Stimulated activated CD4-positive, alpha-beta T cell treated with anti-CD3 and anti-CD28 coated beads, Interleukin-2, amount 100 ng/mL, for 24 hours (primary cell): ENCODE data around the gene DEPDC4.
"Not testable (repeated sequence)": the region's sequence is repeated elsewhere in the genome, so short reads cannot be mapped to it uniquely, and the experiment has no call there.

Experiments used
- DNase-seq, 2 donors: peaks; one replicate each; pipeline ENCODE4 v3.0.0-alpha.2; 2020

The DEPDC4 gene

DNA sequence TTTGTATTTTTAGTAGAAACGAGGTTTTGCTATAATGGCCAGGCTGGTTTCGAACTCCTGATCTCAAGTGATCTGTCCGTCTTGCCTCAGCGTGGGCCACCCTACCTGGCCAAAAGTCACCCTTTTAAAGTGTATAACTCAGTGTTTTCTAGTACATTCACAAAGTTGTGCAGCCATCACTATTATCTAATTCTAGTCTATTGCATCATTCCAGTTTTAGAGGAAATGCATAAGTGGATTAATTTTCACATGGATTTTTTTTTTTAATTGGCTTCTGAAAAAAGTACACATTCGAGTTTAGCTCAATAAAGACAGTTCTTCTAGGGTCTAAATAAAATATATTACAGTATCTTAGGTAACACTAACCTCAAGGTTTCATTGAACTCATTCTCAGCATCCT is 3.7 kb downstream of the DEPDC4 start:
- DNase-seq: no peak

- DNase-seq: no peak
Observed at GRCh38 chr12:100258127-100258526, 8.8 kb downstream of the DEPDC4 start.

GRCh38 chr12:100254876-100255275 is 12.0 kb downstream of the DEPDC4 start:
- no peak for DNase-seq

DNA sequence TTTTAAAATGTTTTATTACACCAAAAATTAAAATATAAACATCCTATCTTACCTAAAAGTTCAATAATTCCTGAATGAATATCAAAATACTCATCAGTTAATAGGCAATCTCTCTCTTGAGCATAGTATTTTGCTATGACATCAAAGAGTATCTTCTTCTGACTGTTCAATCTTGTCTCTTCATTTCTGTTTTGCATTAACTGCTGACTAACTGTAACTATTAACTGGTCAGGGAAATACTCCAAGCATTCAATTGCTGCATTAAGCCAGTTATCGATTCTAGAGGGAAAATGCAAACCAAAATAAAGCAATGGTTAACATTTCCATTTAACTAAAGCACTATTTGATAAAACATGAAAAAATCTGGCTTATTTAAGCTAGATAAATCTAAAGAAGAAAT is 13.4 kb downstream of the DEPDC4 start:
- DNase-seq: no peak

GRCh38 chr12:100251917-100252316 is 15.0 kb downstream of the DEPDC4 start:
- no peak for DNase-seq

- no peak for DNase-seq
Observed at GRCh38 chr12:100249941-100250340, 16.9 kb downstream of the DEPDC4 start.

GRCh38 chr12:100248886-100249285 is 18.0 kb downstream of the DEPDC4 start:
- no peak for DNase-seq

- no peak for DNase-seq
Observed at GRCh38 chr12:100247765-100248164, 19.1 kb downstream of the DEPDC4 start.

- DNase-seq: no peak
Observed at GRCh38 chr12:100243137-100243536, 23.7 kb downstream of the DEPDC4 start.

DNA sequence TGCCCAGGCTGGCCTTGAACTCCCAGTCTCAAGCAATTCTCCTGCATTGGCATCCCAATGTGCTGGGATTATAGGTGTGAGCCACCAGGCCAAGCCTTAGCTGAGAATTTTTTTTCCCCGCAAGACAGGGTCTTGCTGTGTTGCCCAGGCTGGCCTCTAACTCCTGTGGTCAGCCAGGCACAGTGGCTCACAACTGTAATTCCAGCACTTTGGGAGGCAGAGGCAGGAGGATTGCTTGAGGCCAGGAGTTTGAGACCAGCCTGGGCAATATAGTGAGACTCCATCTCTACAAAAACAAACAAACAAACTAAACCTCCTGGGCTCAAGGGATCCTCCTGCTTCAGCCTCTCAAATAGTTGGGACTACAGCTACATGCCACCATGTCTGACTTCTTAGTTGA is 27.3 kb downstream of the DEPDC4 start:
- DNase-seq: no peak

DNA sequence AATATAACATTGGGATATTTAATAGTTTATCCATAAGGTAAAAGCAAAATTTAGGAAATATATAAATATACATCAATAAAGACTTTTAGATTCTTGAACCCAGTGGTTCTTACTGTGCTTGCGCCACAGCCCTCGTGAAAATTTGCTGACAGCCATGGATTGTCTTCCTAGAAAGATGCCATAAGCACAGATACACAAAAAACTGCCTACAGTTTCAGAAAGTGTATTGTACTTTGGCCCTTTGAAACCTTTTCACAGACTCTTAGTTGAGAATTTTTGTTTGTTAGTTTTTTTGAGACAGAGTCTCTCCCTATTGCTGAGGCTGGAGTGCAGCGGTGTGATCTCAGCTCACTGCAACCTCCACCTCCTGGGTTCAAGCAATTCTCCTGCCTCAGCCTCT is 28.1 kb downstream of the DEPDC4 start:
- DNase-seq: no peak

DNA sequence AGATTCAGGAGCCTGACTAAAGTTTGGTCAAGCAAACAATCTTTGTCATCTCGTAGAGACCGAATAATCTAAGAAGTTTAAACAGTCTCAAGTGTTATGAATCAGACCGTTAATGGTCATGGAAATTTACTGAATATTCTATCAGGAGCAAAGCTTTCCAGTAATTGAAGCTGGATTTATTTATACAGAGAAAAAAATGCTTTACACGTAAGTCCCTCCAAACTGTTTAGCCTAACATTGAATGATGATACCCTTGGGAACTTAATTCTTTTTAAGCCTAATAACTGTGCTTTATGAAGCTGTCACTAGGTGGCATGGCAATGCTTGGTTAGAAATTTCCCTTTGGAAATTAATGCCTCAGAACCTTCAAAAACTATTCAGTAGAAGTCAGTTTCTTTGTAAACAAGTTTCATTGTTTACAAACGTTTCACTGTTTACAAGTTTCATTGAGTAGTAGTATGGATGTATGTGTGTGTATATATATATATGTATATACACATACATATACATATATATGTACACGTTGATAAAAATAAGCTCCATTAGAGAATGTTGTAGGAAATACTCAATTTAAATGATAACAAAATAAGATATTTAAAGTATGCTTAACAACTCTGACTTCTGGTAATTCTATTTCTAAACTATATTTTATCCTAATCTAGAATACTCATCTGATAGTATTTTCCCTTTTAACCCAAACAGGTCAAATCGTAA is 32.1 kb downstream of the DEPDC4 start:
- DNase-seq: no peak

DNA sequence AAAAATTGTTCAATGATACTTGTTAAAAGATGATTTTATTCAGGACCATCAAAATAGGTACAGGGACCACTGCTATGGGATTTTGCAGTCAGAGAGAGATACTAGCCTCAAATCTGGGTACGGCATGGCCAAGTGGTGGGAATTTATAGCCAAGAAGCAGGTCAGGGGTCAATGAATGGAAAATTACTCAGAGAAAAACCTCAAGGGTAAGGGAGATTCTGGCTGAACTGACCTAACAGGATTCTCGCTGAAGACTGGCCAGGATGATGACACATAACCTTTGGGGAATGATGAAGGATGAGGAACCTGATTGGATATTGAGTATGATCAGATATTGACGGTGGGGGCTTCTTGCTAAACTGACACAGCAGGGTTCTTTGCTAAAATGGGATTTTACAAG is 32.7 kb downstream of the DEPDC4 start:
- no peak for DNase-seq

DNA sequence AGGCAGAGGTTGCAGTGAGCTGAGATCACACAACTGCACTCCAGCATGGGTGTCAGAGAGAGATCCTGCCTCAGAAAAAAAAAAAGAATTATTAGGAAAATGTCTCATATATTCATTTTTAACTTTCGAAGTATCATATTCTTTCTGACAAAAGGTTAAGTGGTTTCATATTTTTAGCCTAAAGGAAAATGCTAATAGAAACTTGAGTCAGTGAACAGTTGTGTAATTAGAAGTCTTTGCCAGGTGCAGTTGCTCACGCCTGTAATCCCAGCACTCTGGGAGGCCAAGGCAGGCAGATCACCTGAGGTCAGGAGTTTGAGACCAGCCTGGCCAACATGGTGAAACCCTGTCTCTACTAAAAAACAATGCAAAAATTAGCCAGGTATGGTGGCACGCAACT is 35.0 kb downstream of the DEPDC4 start:
- DNase-seq: not testable (repeated sequence)

- DNase-seq: no peak
Observed at GRCh38 chr12:100229876-100230275, 37.0 kb downstream of the DEPDC4 start.

DNA sequence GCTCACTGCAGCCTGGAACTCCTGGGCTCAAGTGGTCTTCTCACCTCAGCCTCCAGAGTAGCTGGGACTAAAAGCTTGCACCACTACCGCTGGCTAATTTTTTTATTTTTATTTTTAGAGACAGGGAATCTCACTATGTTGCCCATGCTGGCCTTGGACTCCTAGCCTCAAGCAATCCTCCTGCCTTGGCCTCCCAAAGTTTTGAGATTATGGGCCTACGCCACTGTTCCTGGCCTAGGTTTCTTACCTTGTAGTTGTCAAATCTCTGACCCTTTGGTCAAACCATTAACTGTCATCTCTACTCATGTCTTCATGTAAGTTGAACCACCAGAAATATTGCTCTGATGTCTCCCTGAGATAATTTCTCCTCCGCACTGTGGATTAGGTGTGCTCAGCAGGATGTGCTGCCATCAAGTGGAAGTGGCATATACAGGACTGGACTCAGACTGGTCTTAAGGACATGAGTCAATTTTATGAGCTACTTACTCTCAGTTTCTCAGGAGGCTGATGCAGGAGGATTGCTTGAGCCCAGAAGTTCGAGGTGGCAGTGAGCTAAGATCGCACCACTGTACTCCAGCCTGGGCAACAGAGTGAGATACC is 37.7 kb downstream of the DEPDC4 start:
- DNase-seq: no peak

DNA sequence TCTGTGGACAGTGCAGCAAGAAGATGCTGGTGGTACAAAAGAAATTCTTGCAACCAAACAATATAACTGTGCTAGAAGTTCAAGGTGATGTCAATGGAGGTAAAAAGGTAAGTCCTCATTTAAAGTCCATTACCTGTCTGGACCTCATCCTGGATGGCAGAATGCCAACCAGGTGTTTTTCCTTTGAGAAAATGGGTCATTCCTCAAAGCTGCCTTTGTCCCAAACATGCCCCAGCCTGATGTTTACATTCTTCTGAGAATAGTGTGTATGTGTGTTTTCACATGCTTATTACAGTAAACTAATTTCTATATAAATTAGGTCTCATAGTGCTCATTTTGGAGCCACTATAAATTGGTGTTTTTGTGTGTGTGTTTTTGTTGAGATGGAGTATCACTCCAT is 41.4 kb downstream of the DEPDC4 start:
- no peak for DNase-seq

DNA sequence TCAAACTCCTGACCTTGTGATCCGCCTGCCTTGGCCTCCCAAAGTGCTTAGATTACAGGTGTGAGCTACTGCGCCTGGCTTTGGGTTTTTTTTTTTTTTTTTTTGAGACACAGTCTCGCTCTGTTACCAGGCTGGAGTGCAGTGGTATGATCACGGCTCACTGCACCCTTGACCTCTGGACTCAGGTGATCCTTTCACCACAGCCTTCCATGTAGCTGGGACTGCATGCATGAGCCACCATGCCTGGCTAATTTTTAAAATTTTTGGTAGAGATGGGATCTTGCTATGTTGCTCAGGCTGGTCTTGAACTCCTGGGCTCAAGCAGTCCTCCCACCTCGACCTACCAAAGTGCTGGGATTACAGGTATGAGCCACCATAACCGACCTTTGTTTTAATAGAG is 44.7 kb downstream of the DEPDC4 start:
- not testable (repeated sequence) for DNase-seq

- no peak for DNase-seq
Observed at GRCh38 chr12:100221523-100221922, 45.4 kb downstream of the DEPDC4 start.

- no peak for DNase-seq
Observed at GRCh38 chr12:100219328-100220109, 47.4 kb downstream of the DEPDC4 start.

GRCh38 chr12:100216337-100216736 is 50.5 kb downstream of the DEPDC4 start:
- no peak for DNase-seq

GRCh38 chr12:100215209-100215608 is 51.7 kb downstream of the DEPDC4 start:
- DNase-seq: no peak

DNA sequence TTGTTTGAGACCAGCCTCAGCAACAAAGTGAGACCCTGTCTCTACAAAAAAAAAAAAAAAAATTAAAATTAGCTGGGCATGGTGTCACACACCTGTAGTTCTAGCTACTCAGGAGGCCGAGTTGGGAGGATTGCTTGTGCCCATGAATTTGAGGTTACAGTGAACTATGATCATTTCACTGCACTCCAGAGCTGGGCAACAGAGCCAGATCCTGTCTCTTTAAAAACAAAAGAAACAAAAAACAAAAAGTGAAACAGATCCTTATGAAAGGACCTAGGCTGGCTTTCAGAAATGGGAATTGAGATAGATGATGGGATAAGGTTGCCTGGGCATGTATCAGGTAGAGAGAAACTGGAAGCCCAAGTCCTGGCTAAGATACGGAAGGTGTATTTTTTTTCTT is 52.4 kb downstream of the DEPDC4 start:
- DNase-seq: no peak
